Suppressor macrophage treated with lipopolysaccharide for 4 hours (primary cell): Measurements from ENCODE around the gene MRPL20.
"Not testable (repeated sequence)": the region's sequence is repeated elsewhere in the genome, so short reads cannot be mapped to it uniquely, and the experiment has no call there.

Experiments used
- DNase-seq: peaks from one replicate; pipeline ENCODE4 v3.0.0-alpha.2; 2020

MRPL20 gene

DNA sequence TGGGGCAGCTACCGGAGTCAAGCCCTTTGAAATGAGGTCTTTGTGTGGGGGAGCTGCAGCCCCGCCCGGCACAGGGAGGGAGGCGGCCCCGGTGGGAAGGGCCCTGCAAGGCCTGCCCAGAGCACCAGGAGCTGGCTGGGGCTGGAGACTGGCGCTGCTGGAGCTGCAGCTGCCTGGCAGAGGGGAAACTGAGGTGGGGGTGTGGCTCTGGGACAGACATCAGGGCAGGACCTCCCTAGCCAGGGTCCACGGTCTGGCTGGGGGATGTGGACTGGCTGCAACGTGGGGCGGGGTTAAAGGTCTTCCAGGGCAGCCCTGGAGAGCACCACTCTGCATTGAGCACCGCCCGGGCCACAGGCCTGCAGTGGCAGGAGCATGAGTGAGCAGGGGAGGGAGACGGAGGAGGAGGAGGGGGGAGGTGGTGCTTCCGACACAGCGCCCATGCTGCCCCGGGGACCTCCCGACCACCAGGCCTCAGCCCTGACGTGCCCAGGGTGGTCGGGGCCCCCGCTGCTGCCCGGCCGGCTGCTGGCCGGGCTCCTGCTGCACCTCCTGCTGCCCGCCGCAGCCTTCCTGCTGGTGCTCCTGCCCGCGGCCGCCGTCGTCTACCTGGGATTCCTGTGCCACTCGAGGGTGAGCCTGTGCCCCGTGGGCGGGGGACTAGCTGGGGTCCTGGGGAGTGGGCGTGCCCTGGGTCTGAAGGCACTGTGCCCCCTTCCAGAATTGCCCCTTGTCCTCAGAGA, 18.8 kb upstream of the MRPL20 start:
- no peak for DNase-seq

DNA sequence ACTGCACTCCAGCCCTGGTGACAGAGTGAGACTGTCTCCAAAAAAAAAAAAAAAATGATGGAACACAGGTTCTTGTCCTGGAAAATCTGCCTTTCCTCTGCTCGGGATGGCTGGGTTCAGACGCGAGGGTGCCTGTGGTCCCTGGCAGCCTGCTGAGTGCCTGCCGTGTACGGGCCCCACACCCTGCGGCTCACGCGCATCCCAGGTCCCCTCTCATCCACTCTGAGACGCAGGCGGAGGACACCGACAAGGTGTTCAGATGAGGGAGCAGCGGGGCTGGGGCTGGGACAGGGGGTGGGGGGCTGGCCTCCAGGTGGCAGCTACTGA, 18.3 kb upstream of the MRPL20 start:
- no peak for DNase-seq

DNA sequence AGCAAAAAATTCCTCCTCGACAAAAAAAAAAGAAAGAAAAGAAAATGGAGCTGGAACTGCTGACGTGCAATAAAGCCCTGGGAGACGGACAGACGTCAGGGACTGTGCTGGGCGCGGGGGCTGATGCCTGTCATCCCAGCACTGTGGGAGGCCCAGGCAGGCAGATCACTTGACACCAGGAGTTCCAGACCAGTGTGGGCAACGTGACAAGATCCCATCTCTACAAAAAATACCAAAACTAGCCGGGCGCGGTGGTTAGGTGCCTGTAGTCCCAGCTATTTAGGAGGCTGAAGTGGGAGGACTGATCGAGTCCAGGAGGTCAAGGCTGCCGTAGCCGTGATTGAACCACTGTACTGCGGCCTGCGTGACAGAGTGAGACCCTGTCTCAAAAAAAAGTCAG, 17.6 kb upstream of the MRPL20 start:
- no peak for DNase-seq

DNA sequence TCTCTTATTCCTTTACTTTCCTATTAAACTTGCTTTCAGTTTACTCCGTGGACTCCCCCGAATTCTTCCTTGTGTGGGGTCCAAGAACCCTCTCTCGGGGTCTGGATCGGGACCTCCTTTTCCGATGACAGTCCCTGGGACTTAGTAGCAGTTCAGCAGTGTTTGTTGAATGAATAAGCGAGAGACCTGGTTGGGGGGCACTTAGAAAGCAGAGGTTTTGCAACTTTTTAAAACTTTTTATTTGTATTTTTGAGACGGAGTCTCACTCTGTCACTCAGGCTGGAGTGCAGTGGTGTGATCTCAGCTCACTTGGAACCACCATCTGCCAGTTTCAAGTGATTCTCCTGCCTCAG, 16.1 kb upstream of the MRPL20 start:
- no peak for DNase-seq

DNA sequence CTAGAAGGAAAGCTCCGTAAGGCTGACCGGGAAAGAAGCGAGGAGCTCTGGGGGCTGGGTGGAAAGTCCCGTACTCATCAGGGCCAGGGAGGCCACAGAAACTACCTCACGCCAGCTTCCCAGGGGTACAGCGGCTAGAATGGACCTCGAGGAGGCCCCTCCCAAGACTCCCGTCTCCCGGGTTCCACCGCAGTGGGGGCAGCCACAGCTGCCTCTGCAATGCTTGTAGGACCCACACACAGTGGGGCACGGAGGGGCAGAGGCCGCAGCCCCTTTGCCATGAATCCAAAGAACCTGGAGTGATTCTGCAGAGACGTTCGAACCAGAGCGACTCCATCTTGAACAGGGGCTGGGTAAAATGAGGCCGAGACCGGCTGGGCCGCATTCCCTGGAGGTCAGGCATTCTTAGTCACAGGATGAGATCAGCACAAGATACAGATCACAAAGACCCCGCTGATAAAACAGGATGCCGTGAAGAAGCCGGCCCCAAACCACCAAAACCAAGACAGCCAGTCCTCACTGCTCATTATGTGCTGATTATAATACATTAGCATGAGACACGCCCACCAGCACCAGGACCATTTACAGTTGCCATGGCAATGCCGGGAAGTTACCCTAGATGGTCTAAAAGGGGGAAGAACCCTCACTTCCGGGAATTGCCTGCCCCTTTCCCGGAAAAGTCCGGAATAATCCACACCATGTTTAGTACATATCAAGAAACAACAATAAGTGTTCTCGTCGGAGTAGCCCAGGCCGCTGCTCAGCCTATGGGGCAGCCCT, 15.6 kb upstream of the MRPL20 start:
- no peak for DNase-seq

DNA sequence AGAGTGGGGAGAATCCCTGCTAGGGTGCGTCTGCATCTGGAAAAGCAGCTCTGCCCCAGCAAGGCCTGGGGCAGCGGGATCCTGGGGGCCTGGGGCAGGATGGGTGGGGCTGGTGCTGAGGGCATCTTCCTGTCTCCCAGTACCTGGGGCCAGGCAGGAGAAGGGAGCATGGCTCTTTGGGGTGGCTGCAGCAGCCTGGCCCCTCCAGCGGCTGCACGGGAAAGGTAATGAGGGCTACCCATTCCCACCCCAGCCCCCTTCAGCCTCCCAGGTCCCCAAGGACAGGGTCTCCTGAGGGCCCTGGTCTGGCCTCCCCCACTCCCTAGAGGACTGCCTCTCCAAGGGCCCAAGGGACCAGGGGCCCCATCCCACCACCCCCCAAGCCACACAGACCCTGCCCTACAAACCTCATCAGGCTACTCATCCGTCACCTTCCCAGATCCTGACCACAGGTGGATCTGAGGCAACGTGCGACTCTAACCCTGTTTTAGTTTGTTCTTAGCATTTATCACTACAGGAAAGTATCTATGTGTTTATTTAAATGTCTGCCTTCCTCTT, 14.9 kb upstream of the MRPL20 start:
- no peak for DNase-seq

DNA sequence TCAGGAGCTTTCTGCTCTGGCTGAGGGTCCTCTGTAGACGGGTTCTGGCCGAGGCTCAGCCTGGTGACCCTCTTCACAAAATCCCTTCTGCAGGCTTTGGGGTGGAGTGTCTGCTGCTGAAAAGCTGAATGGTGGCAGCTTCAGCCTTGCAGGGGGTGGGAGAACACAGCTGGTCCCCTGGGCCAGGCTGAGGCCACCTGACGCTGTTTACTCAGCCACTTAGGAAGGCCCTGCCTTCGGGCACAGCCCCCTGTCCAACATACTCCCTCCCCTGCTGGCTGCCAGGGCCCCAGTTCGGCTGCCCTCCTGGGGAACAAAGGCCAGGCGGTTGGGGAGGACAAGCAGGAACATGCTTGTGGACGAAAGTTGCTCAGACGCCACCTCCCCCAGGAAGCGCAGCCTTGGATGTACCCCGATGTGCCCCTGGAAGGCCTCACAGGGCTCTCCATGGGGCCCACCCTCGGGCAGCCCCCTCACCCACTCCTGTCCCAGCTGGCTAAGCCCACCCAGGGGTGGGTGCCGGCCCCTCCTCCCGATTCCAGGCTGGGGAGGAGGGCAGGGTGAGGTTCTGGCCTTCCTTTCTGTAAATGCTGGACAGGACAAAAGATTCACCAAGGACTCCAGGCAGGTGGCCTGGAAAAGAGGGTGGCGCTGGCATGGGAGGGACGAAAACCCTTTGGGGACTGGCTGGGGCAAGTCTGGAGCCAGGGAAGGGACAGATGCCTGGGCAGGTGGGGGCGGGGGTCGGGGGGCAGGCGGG, 14.2 kb upstream of the MRPL20 start, which contains the start of gene ANKRD65:
ANKRD65 (minus strand) TSS at position 130 of the 760 bp plus-strand sequence. CDS start 271 bp downstream, outside the sequence.
- DNase-seq: no peak

DNA sequence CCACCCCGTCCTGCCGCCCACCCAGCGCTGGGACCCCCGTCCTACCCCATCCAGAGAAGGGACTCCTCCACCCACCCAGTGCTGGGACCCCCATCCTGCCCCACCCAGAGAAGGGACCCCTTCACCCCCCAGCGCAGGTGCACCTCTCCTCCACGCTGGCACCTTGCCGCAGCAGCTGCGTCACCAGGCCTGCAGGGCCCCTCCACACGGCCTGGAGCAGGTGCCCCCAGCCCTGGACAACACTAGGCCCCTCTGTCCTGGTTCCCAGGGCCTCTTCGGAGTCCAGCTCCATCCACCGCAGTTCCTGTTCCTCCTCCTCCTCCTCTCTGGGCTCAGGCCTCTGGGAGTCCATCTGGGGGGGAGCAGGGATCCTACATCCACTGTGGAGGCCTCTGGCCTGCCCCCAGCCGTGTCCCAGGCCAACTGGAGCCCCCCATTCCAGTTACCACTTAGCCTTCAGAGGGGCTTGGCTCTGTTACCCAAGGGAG, 13.6 kb upstream of the MRPL20 start:
- DNase-seq: no peak

DNA sequence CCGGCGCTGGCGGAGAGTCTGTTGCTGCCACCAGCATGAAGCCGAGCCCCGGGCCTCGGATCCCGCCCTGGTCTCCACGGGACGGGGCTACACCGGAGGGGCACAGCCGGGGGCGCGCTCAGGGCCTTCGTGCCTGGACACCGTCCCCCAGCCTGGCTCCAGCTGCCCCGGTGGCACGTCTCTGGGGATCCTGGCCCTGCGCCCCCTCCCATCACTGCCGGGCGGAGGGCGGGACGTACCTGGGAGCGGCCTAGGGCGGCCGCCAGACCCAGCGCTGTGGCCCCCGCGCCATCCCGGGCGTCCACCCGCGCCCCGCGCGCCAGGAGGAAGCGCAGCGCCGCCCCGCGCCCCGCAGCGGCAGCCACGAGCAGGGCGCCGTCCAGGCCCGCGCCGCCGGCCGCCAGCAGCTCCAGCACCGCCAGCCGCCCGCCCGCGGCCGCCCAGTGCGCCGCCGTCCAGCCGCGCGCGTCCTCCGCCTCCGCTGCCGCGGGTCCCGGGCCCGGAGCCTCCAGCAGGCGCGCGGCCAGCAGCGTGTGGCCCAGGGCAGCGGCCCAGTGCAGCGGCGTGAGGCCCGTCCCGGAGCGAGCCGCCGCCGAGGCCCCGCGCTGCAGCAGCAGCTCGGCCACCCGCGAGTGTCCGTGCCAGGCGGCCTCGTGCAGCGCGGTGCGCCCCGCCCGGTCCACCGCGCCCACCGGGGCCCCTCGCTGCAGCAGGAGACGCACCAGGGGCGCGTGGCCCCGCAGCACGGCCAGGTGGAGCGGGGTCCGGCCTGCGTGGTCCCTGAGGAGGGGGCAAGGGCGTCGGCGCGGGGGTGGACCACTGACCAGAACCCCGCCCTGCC, 12.9 kb upstream of the MRPL20 start:
- DNase-seq: no peak

DNA sequence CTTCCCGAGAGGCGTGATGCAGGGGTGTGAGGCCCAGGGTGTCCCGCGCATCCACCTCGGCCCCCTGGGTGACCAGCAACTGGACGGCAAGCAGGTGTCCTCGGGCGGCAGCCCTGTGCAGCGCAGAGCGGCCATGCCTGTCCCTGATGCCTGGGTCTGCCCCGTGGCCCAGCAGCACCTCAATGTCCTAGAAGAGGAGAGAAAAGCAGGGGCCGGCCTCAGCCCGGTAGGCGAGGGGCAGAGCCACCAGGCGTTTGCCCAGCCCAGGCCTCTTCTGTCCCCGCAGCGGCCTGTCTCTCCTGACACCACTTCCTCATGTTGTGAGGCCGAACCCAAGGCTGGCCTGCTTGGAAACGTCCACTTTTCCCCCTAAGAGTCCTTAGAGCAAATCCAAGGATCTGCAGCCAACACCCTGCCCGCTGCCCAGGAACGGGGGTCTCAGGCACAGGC, 12.3 kb upstream of the MRPL20 start:
- DNase-seq: no peak

DNA sequence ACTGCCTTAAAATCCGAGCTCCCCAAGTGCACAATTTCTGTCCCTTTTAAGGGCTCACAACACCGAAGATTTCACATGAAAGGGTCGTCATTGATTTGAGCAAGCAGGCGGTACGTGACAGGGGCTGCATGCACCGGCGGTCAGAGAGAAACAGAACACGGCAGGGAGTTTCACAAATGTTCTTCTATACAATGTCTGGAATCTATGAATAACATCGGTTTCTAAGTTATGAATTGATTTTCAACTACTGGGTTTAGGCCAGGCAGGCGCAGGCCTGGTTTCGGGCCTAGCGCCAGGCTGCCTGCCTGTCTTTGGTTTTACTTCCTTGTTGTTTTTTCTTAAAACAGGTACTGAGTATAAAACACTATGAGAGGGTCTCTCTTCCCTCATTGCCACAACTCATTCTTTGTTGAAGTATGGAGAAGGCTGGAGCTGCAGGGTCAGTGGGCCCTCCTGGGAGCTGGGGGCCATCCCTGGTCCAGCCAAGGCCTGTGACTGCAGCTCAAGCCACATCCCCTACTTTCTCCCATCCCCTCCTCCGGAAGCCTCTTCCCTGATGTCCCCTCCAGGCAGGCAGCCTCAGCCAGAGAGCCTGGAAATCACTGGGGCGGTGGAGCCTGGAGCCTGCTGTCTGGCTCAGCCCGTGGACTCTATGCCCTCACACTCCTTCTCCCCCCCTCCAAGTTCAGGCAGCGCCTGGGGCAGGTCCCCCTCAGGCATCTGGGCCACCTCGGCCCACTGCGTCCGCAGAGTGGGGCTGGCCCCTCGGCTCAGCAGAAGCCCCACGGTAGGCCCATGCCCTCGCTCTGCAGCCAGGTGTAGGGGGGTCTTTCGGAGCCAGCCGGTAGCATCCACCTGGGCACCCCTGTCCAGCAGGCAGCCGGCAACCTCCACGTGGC, 11.6 kb upstream of the MRPL20 start:
- no peak for DNase-seq

DNA sequence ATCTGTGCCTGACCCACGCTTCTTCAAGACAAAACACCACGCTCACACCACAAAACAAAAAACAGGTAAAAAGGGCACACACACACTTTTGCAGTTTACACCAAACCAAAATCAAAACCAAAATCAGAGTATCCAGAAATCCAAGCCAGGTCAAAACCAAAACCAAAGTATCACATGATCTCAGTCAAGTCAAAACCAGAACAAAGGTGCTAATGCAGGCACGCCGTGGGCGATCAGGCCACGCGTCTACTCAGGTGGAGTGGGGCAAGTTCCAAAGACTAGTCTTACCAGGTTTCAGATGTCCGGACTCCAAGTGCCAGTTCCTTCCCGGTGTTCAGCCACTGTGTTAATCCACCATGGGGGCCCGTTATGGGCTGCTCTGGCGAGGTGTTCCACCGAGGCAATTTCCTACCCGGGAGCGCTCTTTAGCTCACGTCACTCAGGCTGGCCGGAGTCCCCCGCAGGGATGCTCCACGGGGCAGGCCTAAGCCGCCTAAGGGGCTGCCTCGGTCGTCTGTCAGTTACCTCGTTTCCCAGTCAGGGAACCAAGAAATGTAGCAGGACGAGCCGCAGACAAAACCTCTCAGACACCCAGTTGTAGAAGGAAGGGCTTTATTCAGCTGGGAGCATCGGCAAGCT, 10.9 kb upstream of the MRPL20 start:
- DNase-seq: not testable (repeated sequence)

DNA sequence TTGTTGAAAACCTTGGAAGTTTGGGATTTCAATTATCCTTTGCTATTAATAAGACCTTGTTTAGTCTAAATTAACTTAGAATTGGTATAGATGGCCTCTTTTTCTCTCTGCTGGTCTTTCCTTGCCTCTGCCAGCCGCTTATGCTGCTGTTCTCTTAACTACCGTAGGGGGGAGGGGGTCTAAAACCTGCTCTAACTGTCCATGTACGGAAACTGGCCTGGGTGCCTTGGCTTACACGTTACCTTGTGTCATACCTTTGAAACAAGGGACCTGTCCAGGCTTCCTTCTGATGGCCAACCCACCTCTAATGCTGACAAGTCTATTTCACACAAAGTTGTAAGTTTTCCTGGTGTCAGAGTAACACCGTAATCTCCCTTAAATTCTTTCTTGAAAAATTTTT, 10.3 kb upstream of the MRPL20 start:
- not testable (repeated sequence) for DNase-seq

DNA sequence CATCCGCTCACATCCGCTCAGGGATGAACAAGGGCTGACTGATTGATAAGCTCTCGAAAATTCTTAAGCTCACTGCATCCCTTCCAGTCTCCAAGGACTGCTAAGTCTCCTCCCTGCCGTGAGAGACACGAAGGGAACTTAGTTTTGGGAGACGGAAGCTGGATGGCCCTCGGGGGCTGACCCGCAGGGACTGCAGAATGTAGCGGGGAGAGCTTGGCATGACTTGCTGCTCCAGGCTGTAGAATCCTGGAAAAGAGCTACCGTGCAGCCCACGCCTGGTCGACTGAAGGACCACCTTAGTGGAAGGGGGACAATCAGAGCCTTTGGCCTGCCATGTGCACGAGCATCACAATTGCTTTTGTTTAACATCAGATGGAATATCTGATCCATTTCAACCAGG, 8.7 kb upstream of the MRPL20 start:
- no peak for DNase-seq

DNA sequence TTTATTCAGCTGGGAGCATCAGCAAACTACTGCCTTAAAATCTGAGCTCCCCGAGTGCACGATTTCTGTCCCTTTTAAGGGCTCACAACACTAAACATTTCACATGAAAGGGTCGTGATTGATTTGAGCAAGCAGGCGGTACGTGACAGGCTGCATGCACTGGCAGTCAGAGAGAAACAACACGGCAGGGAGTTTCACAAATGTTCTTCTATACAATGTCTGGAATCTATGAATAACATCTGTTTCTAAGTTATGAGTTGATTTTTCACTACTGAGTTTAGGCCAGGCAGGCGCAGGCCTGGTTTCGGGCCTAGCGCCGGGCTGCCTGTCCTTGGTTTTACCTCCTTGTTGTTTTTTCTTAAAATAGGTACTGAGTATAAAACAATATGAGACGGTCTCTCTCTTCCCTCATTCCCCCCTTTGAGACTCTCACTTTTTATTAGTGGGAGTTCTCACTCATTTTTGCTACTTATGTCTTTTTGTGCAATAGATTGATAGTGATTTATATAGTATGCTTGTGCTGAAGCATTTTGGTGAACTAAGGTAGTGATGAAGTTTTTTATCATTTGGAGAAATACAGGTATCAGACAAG, 5.3 kb upstream of the MRPL20 start:
- not testable (repeated sequence) for DNase-seq

DNA sequence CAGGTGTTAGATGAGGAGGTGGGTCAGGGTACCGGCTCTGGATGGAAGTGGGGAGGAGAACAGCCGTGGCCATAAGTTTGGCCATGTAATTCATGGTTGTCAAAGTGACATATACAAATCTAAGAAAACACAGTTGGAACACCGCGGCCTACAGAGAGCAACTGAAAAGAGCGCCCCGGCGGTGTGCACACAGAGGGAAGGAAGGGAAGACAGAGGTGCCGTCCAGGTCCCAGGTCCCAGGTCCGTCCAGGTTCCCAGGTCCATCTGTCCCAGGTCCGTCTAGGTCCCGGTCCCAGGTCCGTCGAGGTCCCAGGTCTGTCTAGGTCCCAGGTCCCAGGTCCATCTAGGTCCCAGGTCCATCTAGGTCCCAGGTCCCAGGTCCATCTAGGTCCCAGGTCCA, 4.5 kb upstream of the MRPL20 start:
- DNase-seq: no peak

DNA sequence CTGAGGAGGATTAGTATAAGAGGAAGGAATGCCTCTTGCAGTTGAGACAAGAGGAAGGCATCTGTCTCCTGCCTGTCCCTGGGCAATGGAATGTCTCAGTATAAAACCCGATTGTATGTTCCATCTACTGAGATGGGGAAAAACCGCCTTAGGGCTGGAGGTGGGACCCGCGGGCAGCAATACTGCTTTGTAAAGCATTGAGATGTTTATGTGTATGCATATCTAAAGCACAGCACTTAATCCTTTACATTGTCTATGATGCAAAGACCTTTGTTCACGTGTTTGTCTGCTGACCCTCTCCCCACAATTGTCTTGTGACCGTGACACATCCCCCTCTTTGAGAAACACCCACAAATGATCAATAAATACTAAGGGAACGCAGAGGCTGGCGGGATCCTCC, 3.1 kb upstream of the MRPL20 start:
- not testable (repeated sequence) for DNase-seq

DNA sequence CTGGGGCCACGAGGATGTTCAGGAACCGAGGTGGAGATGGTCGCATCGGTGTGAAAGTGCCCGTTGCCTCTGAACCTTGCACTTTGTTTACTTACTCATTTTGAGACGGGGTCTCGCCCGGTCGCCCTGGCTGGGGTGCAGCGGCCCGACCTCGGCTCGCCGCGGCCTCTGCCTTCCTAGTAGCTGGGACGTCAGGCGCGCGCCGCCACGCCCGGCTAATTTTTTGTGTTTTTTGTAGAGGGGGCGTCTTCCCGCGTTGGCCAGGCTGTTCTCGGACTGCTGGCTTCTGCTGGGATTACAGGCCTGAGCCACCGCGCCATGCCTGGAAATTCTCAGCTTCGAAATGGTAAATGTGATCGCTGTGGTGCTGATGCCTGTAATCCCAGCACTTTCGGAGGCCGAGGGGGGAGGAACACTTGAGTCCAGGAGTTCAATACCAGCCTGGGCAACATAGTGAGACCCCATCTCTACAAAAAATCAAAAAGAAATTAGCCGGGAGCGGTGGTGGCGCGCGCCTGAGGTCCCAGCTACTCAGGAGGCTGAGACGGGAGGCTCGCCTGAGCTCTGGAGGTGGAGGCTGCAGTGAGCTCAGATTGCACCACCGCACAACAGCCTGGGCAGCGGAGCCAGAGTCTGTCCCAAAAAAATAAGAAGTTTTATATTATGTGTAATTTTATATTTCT, 684 bp upstream of the MRPL20 start:
- no peak for DNase-seq

DNA sequence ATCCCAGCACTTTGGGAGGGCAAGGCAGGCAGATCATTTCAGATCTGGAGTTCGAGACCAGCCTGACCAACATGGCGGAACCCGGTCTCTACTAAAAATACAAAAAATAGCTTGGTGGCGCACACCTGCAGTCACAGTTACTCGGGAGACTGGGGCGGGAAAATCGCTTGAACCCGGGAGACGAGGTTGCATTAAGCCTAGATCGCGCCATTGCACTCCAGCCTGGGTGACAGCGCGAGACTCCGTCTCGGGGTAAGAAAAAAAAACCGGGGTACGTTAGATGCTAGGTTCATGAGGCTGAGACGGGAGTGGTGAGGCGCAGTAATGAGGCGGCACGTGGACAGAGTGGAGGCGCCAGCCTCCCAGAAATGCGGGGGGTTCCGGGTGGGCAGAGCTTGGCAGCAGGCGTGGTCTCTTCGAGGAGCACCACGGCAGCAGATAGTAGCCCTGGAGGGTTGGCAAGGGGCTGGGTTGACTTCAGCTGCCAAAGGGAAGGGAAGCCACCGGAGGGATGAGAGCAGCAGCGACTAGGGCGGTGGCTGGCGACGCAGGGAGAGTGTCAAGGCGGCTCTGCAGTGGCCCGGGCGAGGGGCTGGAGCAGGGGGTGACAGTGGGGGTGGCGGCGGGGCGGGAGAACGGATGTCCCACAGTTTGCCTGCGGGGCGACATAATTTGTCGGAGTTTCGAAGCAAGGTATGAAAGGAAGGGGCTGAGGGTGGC, 832 bp downstream of the MRPL20 start:
- DNase-seq: no peak
